C4-2B (cell line): ENCODE measurements around the gene C1QC.
"Not testable (repeated sequence)": the region's sequence is repeated elsewhere in the genome, so short reads cannot be mapped to it uniquely, and the experiment has no call there.

Source experiments
- H3K27ac ChIP-seq: fragments of 450-650 bp; 2 replicates; pipeline ENCODE4 v1.5.1; 2017
- ZFX ChIP-seq: fragments of 450-650 bp; IDR thresholded peaks from 2 replicates; pipeline ENCODE4 v1.6.1; 2017
- TF ChIP-seq, protein P1 (sequence below): fragments of 450-650 bp; conservative IDR thresholded peaks from 2 replicates; pipeline ENCODE4 v1.5.1; 2017; ENCODE audit warnings: mild to moderate bottlenecking

Gene C1QC

DNA sequence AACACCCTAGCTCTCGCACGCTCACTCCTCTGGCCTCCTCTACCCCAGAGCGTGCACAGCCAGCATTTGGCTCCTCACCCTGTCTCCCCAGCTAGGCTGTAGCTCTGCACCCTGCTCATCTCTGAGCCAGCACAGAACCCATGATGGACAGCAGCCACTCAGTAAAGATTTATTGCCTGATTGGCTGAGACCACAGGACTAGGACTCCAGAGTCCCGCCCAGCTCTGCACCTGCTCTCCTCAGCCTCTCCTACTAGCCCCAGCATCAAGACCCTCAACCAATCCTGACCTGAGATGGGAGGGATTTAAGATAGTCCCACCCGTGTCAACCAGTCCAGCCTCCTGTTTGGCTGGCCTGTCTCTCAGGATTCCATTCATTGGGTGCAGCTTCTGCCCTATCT lies 18.9 kb downstream of the C1QC start:
- TF ChIP-seq, protein P1, sequence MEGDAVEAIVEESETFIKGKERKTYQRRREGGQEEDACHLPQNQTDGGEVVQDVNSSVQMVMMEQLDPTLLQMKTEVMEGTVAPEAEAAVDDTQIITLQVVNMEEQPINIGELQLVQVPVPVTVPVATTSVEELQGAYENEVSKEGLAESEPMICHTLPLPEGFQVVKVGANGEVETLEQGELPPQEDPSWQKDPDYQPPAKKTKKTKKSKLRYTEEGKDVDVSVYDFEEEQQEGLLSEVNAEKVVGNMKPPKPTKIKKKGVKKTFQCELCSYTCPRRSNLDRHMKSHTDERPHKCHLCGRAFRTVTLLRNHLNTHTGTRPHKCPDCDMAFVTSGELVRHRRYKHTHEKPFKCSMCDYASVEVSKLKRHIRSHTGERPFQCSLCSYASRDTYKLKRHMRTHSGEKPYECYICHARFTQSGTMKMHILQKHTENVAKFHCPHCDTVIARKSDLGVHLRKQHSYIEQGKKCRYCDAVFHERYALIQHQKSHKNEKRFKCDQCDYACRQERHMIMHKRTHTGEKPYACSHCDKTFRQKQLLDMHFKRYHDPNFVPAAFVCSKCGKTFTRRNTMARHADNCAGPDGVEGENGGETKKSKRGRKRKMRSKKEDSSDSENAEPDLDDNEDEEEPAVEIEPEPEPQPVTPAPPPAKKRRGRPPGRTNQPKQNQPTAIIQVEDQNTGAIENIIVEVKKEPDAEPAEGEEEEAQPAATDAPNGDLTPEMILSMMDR = no peak
- no peak for TF ChIP-seq ZFX
- H3K27ac ChIP-seq = no peak overlapping the region

DNA sequence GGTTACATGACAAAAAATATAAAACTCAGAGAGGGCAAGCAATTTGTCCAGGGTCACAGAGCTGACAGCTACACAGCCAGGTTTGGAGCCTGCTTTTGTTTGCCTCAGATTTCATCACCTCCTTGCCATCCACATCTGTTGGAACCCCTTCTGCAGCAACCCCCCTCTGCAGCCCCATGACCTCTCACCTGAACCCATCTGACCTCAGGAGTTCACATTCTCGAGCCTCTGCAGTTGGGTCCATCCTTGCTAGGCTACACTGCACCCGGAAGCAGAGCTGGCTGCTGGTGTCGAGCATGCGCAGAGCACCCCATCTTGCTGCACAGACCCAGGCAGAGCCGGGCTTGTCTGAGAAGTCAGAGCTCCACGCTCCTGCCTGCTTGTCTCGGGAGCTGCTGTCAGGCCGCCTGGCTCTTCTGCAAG lies 19.6 kb downstream of the C1QC start:
- no peak for TF ChIP-seq ZFX
- TF ChIP-seq, protein P1 = no peak
- no peak overlapping the region for H3K27ac ChIP-seq

DNA sequence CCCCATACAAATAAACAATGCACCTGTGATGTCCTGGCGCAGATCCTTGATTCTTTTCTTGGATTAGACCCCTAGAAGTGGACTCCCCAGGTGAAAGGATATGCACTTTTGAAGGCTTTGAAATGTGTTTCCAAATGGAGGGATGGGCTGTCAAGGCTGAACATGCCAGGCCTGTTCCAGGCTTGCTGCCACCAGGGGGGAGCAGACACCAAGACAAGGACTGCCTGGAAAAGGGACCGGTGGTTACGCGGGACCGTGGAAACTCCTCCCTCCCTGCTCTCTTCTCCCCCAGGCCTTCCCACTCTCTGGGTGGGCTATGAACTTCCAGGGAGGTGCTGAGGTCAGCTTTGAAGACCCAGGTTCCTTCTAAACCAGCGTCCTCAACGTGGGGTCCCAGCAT lies 22.3 kb downstream of the C1QC start:
- H3K27ac ChIP-seq = no peak overlapping the region
- TF ChIP-seq, protein P1 = peak; percentile 37
- TF ChIP-seq ZFX = no peak

DNA sequence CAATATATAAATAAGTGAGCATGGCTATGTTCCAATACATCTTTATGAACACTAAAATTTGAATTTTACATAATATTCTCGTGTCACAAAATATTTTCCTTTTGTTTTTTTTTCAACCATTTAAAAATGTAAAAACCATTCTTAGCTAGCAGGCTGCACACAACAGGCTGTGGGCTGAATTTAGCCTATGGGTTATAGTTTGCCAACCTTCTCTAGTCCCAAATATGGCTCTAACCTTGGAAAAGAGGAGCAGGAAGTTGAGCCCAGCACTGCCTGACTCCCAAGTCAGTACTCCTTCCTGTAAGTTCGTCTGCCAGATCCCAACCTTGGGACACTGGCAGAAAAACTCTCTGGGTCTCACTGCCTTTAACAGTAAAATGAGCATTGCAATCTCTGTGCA lies 23.0 kb downstream of the C1QC start:
- TF ChIP-seq ZFX = no peak
- TF ChIP-seq, protein P1 = no peak
- H3K27ac ChIP-seq = no peak overlapping the region

DNA sequence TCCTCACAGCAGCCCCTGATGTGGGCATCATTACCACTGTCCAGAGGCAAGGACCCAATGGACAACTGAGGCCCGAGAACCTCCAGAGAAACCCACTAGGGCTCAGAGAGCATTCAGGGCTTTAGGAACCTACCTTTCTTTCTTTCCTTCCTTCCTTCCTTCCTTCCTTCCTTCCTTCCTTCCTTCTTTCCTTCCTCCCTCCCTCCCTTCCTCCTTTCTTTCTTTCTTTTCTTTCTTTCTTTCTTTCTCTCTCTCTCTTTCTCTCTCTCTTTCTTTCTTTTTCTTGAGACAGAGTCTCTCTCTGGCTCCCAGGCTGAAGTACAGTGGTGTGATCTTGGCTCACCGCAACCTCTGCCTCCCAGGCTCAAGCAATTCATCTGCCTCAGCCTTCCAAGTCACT lies 25.4 kb downstream of the C1QC start:
- not testable (repeated sequence) for H3K27ac ChIP-seq

DNA sequence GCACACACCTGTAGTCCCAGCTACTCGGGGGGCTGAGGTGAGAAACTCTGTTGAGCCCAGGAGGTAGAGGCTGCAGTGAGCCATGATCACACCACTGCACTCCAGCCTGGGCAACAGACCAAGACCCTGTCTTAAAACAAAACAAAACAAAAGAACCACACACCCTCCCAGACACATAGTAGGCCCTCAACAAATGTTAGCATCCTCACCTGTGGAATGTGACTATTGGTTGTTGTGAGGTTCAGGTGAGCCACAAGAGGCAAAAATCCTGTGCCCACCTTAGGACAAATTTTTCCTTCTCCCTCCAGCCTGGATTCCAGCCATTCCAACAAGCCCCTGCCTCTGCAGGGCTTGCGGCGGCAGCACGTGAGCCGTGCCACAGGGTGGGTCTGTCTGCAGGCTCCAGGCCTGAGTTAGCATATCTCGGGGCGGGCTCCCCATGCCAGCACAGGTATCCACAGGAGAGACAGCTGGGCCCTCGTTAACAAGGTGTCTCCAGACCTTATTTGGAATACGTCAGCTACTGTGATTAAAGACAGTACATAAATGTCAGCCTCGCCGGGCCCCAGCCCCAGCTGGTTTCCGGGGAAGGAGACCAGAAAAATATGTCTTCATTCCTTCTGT lies 27.0 kb downstream of the C1QC start:
- TF ChIP-seq ZFX = no peak
- TF ChIP-seq, protein P1 = no peak
- H3K27ac ChIP-seq = no peak overlapping the region

DNA sequence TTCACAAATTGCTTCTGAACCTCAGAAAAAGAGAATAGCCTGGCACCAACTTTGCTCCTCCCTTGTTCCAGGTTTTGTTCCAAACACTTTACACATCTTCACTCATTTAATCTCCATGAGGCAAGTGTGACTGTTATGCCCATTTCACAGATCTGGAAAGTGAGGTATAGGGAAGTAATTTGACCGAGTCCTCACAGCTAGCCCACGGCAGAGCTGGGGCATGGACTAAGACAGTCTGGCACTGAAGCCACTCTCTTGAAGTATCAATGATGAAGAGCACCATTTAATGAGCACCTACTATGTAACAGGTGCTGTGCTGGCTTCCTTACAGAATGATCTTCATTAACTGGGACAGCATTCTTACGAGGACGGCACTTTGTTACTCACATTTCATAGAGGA lies 28.6 kb downstream of the C1QC start:
- no peak overlapping the region for H3K27ac ChIP-seq
- TF ChIP-seq ZFX = no peak
- TF ChIP-seq, protein P1 = no peak
